ENCODE measurements around the gene NCKAP1. TPM values are rescaled to one million over a fixed set of nuclear protein-coding genes. Genes with fewer than 3 reads are reported as not detected.
"Not testable (repeated sequence)": the region's sequence is repeated elsewhere in the genome, so short reads cannot be mapped to it uniquely, and the experiment has no call there.

The NCKAP1 gene
- total and polyA plus RNA-seq, 4 donors: 36.4 to 194 (median 73.1) TPM

DNA sequence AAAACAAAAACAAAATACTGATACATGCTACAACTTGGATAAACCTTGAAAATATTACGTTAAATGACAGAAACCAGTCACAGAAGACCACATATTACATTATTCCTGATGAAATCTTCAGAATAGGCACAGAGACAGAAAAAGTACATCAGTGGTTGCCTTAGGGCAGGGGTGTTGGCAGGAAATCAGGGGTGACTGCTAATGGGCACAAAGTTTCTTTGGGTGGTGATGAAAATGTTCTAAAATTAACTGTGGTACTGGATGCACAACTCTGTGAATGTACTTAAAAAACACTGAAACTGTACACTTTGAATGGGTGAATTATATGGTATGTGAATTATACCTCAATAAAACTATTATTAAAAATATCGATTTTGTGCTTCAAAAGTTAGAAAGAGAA, 16.6 kb downstream of the NCKAP1 start:
- no peak for ATAC-seq (ENCODE audit: insufficient read depth, low FRiP score)
- peaks cover 0 to 9% (median 2%) of the 10 kb centered on the region in 4 donors for H3K36me3 ChIP-seq (ENCODE audit: control insufficient read depth in 4 of 4, insufficient read depth in 4 of 4, low read length in 4 of 4)
- no peak overlapping the region for H3K4me3 ChIP-seq
- H3K27me3 ChIP-seq (ENCODE audit: control insufficient read depth in 3 of 3, insufficient read depth in 3 of 3, low read length in 2 of 3): no peaks in the 10 kb centered on the region
- H3K4me1 ChIP-seq (ENCODE audit: control insufficient read depth in 5 of 5, insufficient read depth in 5 of 5, low read length in 5 of 5): peaks cover 0 to 21% (median under 1%) of the 10 kb centered on the region in 5 donors
- no peak for DNase-seq
- WGBS, 2 donors: 91 to 95% methylated on average over 2 of the region's 2 CpGs
- H3K9ac ChIP-seq (ENCODE audit: insufficient read depth in 1 of 2, low read length in 2 of 2): no peak overlapping the region
- no peak overlapping the region for H3K27ac ChIP-seq (ENCODE audit: low read depth in 1 of 2, low read length in 1 of 2)
- TF ChIP-seq, protein P1, sequence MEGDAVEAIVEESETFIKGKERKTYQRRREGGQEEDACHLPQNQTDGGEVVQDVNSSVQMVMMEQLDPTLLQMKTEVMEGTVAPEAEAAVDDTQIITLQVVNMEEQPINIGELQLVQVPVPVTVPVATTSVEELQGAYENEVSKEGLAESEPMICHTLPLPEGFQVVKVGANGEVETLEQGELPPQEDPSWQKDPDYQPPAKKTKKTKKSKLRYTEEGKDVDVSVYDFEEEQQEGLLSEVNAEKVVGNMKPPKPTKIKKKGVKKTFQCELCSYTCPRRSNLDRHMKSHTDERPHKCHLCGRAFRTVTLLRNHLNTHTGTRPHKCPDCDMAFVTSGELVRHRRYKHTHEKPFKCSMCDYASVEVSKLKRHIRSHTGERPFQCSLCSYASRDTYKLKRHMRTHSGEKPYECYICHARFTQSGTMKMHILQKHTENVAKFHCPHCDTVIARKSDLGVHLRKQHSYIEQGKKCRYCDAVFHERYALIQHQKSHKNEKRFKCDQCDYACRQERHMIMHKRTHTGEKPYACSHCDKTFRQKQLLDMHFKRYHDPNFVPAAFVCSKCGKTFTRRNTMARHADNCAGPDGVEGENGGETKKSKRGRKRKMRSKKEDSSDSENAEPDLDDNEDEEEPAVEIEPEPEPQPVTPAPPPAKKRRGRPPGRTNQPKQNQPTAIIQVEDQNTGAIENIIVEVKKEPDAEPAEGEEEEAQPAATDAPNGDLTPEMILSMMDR (IDR thresholded peaks at IDR 0.05; ENCODE audit: control extremely low read depth, extremely low read depth): no peak
- H3K9me3 ChIP-seq (ENCODE audit: control insufficient read depth in 4 of 4, insufficient read depth in 3 of 4, low read length in 3 of 4): no peaks in the 10 kb centered on the region

GRCh38 chr2:183019718-183020442, 18.4 kb downstream of the NCKAP1 start:
- TF ChIP-seq, protein P1 (IDR thresholded peaks at IDR 0.05; ENCODE audit: control extremely low read depth, extremely low read depth): no peak
- ATAC-seq (ENCODE audit: insufficient read depth, low FRiP score) (no peak), DNase-seq (no peak)
- no peak overlapping the region for H3K9ac ChIP-seq (ENCODE audit: insufficient read depth in 1 of 2, low read length in 2 of 2)
- H3K4me1 ChIP-seq (ENCODE audit: control insufficient read depth in 5 of 5, insufficient read depth in 5 of 5, low read length in 5 of 5): peaks cover 0 to 19% (median 1%) of the 10 kb centered on the region in 5 donors
- H3K4me3 ChIP-seq: no peak overlapping the region
- H3K36me3 ChIP-seq (ENCODE audit: control insufficient read depth in 4 of 4, insufficient read depth in 4 of 4, low read length in 4 of 4): peaks cover 0 to 9% (median 2%) of the 10 kb centered on the region in 4 donors
- no peak overlapping the region for H3K27ac ChIP-seq (ENCODE audit: low read depth in 1 of 2, low read length in 1 of 2)
- no peaks in the 10 kb centered on the region for H3K9me3 ChIP-seq (ENCODE audit: control insufficient read depth in 4 of 4, insufficient read depth in 3 of 4, low read length in 3 of 4)
- H3K27me3 ChIP-seq (ENCODE audit: control insufficient read depth in 3 of 3, insufficient read depth in 3 of 3, low read length in 2 of 3): no peaks in the 10 kb centered on the region
- WGBS, 2 donors: 89 to 91% methylated on average over 1 of the region's 1 CpG

GRCh38 chr2:183017845-183018244, 20.4 kb downstream of the NCKAP1 start:
- H3K4me1 ChIP-seq (ENCODE audit: control insufficient read depth in 5 of 5, insufficient read depth in 5 of 5, low read length in 5 of 5): peaks cover 0 to 31% (median 0%) of the 10 kb centered on the region in 5 donors
- H3K9me3 ChIP-seq (ENCODE audit: control insufficient read depth in 4 of 4, insufficient read depth in 3 of 4, low read length in 3 of 4); H3K27ac ChIP-seq (ENCODE audit: low read depth in 1 of 2, low read length in 1 of 2); ATAC-seq (ENCODE audit: insufficient read depth, low FRiP score); H3K27me3 ChIP-seq (ENCODE audit: control insufficient read depth in 3 of 3, insufficient read depth in 3 of 3, low read length in 2 of 3); DNase-seq; H3K9ac ChIP-seq (ENCODE audit: insufficient read depth in 1 of 2, low read length in 2 of 2); H3K36me3 ChIP-seq (ENCODE audit: control insufficient read depth in 4 of 4, insufficient read depth in 4 of 4, low read length in 4 of 4); H3K4me3 ChIP-seq: not testable (repeated sequence)
- 95 to 97% methylated on average over 11 of the region's 11 CpGs for WGBS, 2 donors

DNA sequence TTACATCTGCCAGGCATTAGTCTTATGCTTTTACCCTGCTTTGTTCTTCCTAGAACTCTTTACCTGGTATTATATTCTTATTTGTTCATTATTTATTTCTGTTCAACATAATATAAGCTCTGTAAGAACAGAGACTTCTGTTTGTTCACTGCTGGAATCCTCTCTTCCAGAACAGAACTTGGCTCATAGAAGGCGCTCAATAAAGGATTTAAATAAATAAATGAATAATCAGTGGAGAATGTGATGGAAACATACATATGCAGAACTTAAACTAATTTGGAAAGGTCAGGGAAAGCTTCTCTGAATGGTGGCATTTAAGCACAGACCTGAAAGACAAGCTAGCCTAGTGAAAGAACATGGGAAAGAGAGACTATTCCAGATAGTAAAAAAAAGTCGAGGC, 24.3 kb downstream of the NCKAP1 start:
- Histone ChIP-seq H3K27ac (ENCODE audit: low read depth in 1 of 2, low read length in 1 of 2) (no peak overlapping the region), H3K27me3 (ENCODE audit: control insufficient read depth in 3 of 3, insufficient read depth in 3 of 3, low read length in 2 of 3) (no peaks in the 10 kb centered on the region), H3K4me1 (ENCODE audit: control insufficient read depth in 5 of 5, insufficient read depth in 5 of 5, low read length in 5 of 5) (peaks cover 0 to 32% (median 3%) of the 10 kb centered on the region in 5 donors), H3K9ac (ENCODE audit: insufficient read depth in 1 of 2, low read length in 2 of 2) (no peak overlapping the region), H3K36me3 (ENCODE audit: control insufficient read depth in 4 of 4, insufficient read depth in 4 of 4, low read length in 4 of 4) (no peaks in the 10 kb centered on the region), H3K4me3 (no peak overlapping the region), H3K9me3 (ENCODE audit: control insufficient read depth in 4 of 4, insufficient read depth in 3 of 4, low read length in 3 of 4) (no peaks in the 10 kb centered on the region)
- ATAC-seq (ENCODE audit: insufficient read depth, low FRiP score): no peak
- TF ChIP-seq, protein P1 (IDR thresholded peaks at IDR 0.05; ENCODE audit: control extremely low read depth, extremely low read depth): no peak
- DNase-seq: no peak
- 93 to 96% methylated on average over 2 of the region's 2 CpGs for WGBS, 2 donors

Data from lung (tissue), 12 donors.